Tongue (tissue), 2 donors: Measurements from ENCODE around the gene CCDC85C. TPM values are rescaled to one million over a fixed set of nuclear protein-coding genes. Genes with fewer than 3 reads are reported as not detected.

ENCODE experiments used
- DNase-seq: peaks from one replicate; pipeline ENCODE4 v3.0.0-alpha.2; 2015
- total RNA-seq: library from RNA; depleted of rRNA; stranded (reverse); fragments of >200 nt; gene quantifications from one replicate; pipeline ENCODE4 v1.2.3, GENCODE V29; 2014

The CCDC85C gene
- total RNA-seq, 1 donor from 2014 or later = 8.4 TPM

DNA sequence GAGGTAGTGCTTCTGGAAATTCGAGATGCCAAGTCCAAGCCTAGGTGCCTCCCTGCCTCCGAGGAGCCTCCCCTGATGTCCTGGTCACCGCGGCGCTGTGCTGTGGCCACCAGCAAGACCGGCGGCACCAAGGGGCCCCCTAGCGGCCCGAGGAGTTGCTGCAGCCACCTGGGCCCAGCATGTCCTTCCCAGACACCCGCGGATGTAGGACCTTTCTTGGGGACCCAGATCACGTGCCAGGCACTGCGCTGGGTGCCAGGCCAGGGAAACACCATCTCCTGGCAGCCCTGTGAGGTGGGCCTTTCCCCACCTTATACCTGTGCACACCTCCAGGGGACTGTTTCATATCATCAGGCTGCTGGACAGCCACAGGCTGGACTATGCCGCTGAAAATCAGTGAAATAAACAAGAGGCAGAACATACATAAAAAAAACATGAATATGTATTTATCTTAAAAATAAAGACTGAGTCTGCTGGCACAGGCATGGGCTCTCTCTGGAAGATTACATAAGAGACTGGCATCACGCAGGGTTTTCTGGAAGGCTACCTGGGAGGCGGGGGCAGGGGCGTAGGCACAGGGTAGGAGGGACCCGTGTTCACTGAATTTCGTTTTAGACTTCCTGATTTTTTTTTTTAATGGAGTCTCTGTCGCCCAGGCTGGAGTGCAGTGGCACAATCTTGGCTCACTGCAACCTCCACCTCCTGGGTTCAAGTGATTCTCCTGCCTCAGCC lies 25.0 kb upstream of the CCDC85C start:
- peak; percentile 78 for DNase-seq

DNA sequence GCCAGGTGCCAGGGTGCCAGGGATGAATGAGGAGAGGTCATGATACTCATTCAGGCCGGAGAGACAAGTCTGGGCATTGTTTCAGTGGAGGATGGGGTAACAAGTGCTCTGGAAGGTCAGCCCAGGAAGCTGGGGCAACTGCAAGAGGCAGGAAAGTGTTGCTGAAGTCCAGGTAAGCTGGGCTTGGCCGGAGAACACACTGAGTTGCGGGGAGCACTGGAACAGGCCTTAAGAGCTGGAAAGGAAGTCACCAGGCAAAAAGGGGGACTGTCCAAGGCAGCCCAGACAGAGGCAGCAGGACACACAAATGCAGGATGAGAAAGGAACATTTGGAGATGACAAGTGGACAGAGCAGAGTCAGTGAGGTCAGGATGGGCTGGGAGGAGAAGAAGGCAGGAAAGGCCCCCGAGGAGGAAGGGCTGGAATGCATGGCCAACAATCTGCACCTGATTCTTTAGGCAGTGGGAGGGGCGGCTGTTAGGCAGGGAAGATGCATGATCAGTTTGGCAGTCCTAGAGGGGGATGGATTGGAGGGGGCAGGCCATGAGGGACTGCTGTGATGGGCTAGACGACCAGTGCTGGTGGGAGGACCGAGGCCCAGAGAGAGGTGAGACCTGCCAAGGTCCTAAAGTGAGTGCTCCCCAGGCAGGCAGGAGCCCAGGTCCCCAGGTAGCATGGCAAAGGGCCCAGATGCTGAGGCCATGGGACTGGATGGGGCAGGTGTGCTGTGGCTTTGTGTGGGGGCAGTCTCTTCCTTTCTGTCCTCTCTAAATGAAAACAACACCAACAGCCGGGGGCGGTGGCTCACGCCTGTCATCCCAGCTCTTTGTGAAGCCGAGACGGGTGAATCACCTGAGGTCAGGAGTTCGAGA lies 23.7 kb upstream of the CCDC85C start:
- DNase-seq = no peak

DNA sequence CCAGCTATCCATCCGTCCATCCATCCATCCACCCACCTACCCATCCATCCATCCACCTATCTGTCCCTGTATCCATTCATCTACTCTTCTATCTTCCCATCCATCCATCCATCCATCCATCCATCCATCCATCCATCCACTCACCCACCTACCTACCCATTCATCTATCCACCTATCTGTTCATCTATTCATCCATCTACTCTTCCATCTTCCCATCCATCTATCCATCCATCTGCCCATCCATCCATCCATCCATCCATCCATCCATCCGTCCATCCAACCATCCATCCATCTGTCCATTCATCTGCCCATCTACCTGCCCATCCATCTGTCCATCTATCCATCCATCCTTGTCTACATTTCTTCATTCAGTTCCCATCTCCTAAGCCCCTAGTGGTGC lies 23.1 kb upstream of the CCDC85C start:
- no peak for DNase-seq

DNA sequence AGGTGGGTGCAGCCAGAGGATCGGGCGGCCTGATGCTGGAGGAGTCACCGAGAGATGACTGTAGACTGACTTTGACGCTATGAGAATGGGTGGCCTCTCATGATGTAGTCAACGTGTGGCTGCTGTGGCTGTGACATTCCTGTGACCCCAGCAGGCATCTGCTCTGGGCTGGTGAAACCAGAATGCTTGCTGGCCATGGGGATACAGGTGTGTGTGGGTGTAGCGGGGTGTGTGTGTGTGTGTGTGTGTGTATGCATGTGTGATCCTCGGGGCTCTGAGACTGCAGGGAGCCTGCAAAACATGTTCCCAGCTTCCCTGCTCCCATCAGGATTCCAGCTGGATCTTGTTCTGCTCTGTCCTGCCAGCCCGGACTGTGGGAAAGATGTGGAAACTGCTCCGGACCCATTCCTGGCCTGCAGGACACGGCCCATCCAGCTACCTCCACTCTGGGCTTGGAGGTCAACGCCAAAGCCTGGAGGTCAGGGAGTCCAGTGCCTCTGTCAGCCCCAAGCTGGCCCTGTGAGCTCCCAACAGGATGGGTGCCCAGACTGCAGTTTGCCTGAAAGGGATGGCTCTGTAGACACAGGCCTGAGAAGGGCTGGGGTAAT lies 22.1 kb upstream of the CCDC85C start:
- DNase-seq = no peak

DNA sequence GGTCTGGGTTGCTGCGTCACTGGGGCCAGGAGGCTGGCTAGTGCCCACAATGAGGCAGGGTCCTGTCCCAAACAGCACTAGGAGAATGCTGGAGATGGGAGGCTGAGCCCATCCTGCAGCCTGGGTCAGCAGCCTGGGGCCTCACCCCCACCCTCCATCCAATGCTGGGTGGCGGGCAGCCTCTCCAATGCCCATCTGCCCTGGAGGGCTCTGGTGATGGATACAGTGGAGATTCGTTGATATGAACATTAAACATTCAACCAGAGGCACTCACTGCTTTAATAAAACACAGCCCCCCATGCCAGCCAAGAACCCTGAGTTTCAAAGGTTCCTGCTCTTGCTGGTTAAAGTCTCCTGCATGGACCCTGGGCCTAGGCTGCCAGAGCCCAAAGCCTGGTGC lies 21.5 kb upstream of the CCDC85C start:
- DNase-seq = no peak

DNA sequence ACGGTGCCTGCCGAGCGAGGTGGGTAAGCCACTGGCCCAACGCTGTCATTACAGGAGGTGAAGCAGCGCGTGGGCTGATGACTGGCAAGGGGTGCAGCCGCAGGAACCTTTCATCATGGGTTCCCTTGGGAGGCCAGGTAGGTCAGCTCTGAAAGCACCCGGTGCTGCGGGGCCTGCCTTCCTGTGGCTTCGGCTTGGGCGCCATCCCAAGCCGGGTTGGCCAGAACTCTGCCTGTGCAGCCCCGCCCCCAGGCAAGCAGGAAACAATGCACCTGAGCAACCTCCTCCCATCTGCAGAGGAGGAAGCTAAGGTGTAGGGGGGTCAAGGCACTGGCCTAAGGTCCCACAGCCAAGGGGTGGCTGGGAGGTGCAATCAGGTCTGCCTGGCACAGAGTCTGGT lies 21.0 kb upstream of the CCDC85C start:
- no peak for DNase-seq

DNA sequence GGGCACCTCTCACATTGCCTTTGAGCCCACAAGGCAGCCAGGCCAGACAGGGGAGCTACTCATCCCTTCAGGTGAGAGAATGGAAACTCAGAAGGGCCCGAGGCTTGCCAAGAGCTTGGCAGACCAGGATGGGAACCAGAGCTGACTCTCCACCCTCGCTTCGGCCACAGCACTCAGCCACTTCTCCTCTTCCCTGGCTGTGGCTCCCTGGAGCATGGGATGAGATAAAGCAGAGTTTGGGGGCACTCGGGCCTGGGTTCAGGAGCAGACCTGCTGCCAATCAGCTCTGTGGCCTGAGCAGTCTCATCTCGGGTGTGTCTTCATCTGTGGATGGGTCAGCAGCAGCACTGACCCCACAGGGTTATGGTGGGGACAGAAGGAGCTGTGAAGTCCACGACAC lies 20.0 kb upstream of the CCDC85C start:
- DNase-seq = no peak

DNA sequence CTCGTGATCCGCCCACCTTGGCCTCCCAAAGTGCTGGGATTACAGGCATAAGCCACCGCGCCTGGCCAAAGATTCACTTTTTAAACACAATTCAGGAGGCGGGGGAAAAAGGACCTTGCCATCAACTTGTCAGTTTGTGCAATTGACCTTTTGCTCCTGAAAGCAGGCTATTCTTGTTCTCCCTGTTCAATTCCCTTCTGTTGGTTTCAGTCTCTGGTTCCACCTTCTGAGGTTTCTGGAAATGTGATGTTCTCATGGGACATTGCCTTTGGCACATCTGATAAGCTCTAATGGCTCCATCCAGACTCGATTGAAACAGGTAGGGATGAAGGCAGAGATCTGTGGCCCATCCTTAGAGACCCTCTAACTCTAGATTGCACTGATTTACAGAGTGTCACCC lies 17.9 kb upstream of the CCDC85C start:
- no peak for DNase-seq

DNA sequence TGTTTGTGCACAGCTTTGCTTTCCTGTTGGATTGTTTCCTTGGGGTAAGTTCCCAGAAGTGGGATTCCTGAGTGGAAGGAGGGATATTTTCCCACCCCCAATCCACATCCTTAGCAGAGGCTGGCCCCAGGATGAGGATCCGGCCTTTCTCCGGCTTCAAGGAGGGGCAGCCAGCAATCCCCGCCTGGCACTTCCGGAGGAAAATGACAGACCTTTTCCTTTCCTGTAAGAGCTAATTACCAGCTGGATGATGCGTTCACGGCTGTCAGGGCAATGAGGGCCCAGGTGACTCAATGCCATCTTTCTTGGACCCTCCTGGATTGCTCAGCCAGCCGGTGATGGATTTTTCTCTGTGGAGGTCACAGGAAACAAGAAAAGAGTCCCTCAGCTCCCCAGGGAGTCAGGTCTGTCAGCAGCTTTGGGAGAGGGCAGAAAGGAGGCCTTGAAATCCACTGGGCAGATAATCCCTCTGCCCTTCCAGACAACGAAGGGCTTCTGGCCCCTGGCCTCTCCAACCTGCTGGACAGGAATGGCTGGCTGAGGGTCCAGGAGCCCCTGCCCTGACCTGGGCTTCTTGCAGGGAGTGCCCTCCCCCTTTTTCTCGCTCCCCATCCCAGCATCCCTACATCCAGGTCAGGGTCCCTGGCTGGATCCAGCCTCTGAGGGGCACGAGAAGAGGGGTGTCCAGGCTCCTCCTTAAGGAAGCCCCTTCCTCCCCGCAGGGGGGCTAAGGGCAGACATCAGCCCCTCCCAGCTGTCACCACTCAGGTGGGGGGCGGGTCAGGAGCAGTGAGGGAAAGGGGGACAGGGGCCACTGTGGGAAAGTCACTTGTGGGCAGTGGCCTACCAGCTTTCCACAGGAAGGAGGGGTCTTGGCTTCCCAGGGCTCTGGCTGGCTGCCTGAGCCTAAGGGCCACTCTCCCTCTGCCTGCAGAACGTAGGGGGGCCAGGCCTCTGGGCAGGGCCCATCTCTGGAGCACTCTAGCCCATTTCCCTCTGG lies 16.1 kb upstream of the CCDC85C start:
- peak; percentile 38 for DNase-seq

DNA sequence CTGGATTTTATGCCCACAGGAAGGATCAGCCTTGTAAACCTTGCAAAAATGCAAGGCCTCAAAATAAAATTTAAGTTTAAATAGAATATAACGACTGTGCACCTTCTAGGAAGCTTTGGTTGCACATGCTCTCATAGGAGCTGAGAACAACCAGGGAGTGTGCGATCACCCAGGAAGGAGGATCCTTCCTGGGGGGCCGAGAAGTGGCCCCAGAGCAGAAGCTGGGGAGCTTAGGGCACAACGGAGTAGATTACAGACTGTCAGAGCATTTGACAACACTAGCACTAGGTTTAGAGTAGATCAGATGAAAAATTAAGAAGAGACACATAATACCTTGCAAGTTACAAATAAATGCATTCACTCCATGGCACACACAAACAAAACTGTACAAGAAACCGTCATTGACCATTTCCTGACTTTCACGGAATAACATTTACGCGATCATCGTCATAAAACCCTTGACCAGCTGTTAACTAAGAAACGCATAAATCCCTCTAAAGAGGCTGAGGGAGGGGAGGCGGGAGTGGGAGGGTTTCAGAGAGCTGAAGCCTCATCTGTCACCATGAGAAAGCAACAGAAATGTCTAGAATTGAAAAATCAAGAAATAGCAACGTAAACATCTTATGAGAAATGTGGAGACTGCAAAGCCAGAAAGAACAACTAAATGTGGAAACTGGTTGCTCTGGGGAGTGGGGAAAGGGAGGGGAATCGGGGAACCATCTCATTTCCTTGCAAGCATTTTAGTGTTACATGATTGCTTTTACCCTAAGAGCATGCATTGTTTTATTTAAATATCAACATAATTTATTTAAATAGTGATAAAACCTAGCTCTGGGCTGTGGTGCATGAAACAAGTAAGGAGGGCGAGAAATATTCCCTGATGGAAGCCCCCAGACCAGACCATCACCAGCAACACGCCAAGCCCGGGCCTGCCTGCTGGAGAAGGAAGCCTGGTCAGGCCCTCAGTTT lies 13.1 kb upstream of the CCDC85C start:
- DNase-seq = peak; percentile 47

DNA sequence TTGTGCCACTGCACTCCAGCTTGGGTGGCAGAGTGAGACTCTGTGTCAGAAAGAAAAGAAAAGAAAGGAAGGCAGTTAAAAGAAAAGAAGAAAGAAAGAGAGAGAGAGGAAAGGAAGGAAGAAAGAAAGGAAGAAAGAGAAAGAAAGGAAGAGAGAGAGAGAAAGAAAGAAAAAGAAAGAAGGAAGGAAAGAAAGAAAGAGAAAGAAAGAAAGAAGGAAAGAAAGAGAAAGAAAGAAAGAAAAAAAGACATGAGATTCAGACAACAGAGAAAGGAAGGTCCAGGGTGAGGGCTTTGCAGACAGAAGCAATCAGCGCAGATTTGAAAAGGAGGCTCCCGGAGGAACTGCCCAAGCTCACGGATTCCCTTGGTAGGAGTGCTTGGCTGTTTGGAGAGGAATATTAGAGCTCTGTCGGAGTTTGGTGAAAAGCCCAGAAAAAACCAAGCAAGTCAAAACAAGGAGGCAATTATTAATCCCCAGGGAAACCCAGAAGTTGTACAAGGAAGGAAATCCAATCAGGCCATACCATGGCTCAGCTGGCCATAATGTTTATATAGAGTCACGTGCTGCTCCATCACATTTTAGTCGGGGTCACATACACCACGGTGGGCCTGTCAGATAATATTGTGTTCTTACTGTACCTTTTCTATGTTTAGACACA lies 11.6 kb upstream of the CCDC85C start:
- no peak for DNase-seq

DNA sequence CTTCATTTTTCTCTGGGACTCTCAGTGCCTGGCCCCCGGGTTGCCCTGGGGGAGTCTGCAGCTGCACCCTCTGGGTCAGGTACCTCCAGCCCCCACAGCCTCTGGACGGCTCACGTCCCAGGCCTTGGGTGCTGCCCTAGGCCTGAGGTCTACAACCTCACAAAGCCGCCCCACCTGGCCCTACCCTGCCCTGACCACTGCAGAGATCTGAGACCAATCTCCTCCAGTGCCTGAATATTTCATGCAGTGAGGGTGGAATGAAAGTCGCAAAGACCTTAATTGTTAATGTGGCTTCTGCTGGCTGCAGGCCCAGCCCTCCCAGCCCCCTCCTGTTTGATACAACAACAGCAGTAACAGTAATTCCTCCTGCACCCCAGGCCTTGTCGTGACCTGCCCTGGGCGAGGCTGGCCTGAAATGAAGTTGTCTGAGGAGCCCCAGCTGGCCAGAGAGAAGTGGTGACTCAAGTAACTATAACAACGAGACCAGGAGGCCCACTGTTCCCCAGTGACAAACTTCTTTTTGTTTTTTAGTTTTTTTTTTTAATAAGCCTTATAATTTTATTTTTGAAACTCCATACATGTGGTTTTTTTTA lies 8.8 kb upstream of the CCDC85C start:
- DNase-seq = no peak

DNA sequence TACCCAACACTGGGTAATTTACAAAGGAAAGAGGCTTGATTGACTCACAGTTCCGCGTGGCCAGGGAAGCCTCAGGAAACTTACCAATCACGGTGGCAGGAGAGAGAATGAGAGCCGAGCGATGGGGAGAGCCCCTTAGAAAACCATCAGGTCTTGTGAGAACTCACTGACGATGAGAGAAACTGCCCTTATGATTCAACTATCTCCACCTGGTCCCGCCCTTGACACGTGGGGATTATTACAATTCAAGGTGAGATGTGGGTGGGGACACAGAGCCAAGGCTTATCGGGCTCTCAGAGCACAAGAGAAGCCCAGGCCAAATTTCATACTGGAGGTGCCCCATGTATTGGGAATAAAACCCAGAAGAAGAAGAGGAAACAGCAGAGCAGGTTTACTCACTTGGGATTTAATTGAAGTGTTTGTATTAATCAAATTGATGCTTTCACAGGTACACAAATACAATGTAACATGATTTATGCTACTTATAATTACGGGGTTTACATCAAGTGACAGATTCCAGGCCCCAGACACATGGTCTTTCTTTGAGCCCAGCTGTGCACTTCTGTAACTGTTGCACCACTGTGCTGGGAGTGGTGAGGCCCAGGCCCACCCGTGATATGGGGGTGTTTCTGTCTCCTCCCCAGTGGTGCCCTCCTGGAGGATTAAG lies 8.2 kb upstream of the CCDC85C start:
- no peak for DNase-seq

DNA sequence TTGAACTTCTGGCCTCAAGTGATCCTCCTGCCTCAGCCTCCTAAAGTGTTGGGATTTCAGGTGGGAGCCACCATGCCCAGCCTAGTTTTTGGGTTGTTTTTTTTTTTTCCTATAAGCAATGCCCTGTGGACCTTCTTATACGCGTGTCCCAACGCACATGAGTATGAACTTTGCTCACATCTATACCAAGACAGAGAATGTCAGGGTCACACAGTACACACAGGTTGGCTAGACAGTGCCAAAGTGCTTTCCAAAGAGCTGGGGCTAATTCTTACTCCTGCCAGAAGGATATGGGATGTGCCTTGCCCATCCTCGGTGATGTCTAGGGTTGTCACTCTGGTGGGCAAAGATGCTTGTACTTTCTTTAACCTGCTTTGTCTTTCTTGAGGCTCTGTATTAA lies 7.6 kb upstream of the CCDC85C start:
- no peak for DNase-seq

DNA sequence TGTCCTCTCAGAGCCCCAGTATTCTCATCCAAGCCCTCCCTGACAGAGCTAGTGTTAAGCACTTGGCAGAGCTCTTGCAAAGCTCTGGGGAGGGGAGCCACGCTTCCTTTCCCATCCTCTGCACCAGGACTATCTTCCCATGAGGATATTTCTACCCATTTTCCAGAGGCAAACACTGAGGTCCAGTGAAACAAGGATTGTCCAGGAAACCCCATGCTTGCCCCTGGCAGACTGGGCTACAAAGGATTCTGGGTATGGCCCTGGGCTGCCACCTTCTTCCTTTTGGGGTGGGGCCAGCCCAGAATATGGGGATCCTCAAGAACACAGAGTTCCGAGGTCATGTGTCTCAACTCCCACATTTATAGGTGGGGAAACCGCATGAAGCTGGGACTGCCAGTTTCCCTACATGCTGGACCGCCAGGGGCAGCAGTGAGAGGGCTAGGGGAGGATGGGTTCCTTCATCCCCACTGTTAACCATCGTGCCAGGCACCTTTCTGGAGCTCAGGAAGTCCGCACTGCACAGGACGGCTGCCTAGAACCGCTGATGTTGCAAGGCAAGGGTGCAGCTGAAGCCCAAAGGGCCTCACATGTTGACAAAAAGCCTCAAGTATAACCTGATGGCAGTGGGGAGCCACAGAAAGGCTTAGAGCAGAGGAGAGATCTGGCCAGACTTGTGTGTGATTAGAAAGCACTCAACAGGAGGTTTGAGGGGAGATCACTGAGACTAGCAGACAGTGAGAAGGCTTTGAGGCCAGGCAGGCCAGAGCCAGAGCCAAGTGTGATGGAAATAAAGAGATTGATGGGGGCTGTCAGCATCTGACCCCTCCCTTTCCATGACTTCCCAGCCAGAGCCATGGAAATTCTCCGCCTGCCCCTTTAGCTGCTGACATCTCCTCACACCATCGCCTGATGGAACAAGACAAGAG lies 5.5 kb upstream of the CCDC85C start:
- DNase-seq = no peak

DNA sequence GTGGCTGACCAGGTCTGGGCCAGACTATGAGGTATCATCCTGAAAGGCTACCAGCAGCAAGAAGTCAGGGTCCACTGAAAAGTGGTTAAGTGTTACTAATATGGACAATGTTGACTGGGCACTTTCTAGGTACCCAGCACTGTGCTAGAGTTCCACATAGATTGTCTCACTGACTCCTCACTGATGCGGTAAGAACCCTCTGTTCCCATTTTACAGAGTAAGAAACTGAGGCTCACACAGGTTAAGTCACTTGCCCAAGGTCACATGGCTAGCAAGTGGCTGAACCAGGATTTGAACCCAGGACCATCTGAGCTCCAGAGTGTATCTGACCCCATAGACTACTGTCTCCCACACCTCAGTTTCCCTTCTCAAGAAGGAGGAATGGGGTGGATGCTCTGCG lies 4.6 kb upstream of the CCDC85C start:
- no peak for DNase-seq

DNA sequence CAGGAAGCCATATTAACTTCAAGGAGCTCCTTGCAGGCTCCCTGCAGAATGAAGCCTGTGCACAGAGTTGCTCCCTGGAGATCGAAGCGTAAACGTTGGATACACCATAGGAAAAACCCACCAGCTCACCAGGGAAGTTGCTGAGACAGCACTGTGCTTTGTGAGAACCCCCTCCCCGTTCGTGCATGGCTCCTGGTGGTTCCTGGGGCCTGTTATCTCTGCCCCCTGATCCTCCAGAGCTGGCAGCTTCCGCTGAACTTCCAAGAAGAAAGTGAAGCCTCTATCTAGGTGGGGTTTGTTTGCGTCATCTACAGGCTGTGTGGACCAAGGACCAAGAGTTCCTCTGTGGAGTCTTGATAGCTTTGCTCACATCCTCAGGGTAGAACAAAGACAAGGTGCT lies 2.4 kb upstream of the CCDC85C start:
- DNase-seq = no peak
